GM19467 (cell line): Measurements from ENCODE around the gene PMS1.
"Not testable (repeated sequence)": the region's sequence is repeated elsewhere in the genome, so short reads cannot be mapped to it uniquely, and the experiment has no call there.

Source experiments
- ATAC-seq: cut with Tn5 transposase; IDR thresholded peaks from one replicate; pipeline ENCODE4 v1.9.1; 2021; ENCODE audit warnings: mild to moderate bottlenecking, moderate library complexity; ENCODE audit not compliant: unreplicated experiment

Gene PMS1

GRCh38 chr2:189803431-189803830 lies 19.2 kb downstream of the PMS1 start:
- no peak for ATAC-seq

- no peak for ATAC-seq
Measured at GRCh38 chr2:189818249-189819038, 34.2 kb downstream of the PMS1 start.

GRCh38 chr2:189819297-189819704 lies 35.1 kb downstream of the PMS1 start:
- no peak for ATAC-seq

- no peak for ATAC-seq
Measured at GRCh38 chr2:189821953-189822748, 37.9 kb downstream of the PMS1 start.

GRCh38 chr2:189824694-189825396 lies 40.6 kb downstream of the PMS1 start:
- ATAC-seq, result no peak

GRCh38 chr2:189826039-189826438 lies 41.8 kb downstream of the PMS1 start:
- no peak for ATAC-seq

DNA sequence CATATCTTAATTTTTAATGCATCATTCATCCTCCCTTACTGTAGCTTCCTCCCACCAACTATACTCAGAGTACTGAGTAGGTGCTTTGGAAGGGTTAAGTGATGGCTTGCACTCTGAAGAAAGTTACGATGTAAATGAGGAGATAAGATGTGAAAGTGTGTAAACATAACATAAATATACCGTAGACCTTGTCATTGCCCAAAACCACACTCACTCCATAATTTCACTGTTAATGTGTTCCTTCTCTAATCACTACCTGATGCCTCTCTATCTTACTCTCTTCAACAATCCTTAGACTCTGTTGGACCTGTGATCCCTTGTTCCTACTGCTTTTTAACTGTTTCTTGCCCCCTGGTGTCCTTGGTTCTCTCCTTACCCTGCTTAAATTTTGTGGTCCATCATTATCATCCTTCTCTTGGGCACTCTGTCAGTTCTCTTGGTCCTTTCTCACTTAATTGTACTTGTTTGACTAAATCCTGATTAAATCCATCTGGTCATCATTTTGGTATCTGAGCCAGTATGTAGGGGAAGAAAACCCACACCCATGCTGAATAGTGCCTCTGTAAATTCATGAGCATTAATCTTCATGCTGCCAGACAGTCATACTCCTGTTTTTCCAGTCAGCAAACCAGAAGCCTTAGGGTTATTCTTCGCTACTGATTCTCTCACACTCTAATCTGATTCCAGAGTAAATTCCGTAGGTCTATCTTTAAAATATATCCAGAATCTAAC lies 45.0 kb downstream of the PMS1 start:
- ATAC-seq, result no peak

- ATAC-seq, result no peak
Measured at GRCh38 chr2:189830510-189830909, 46.3 kb downstream of the PMS1 start.

GRCh38 chr2:189834059-189834458 lies 49.8 kb downstream of the PMS1 start:
- no peak for ATAC-seq

DNA sequence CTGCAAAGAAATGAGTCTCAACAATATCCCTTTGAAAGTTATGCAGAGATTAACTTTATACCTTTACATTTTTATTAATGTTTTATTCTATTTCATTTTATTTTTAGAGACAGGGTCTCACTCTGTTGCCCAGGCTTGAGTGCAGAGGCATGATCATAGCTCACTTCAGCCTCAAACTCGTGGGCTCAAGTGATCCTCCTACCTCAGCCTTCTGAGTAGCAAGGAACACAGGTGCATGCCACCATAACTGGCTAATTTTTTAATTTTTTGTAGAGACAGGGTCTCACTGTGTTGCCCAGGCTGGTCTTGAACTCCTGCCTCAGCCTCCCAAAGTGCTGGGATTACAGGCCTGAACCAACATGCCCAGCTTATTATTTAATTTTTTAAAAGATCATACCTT lies 50.4 kb downstream of the PMS1 start:
- ATAC-seq, result not testable (repeated sequence)

- ATAC-seq, result no peak
Measured at GRCh38 chr2:189835855-189836558, 51.8 kb downstream of the PMS1 start.

- ATAC-seq, result no peak
Measured at GRCh38 chr2:189836644-189837043, 52.4 kb downstream of the PMS1 start.

DNA sequence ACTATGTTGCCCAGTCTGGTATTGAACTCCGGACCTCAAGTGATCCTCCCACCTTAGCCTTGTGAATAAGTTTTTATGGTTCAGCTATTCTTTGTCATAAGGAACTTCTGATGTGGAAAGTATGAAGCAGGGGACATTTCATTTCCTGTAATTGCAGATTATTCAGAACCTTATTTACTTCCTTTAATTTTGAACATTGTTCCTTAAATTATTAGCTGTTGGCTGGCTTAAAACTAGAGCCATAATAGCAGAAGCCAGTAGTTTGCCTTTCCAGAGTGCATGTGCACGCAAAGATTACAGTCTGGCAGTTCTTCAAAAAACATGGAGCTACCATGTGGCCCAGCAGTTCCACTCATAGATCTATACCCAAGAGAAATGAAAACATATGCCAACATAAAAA lies 53.1 kb downstream of the PMS1 start:
- no peak for ATAC-seq

DNA sequence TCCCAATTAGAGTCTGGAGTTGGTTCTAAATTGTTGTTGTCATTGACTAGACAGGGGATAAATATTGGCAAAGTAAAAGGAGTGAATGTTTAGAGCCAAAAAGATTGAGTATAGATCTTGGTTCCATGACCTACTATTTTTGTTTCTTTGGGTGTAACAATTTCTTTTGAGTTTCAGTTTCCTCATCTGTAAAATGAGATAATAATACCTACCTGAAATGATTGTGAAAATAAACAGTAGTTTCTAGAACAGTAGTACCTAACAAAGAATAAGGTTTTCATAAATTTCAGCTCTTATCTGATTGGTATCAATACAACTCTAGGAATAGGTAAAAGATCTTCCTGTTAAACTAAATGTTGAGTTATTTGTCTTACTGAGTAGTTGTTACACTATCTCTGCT lies 56.8 kb downstream of the PMS1 start:
- no peak for ATAC-seq

DNA sequence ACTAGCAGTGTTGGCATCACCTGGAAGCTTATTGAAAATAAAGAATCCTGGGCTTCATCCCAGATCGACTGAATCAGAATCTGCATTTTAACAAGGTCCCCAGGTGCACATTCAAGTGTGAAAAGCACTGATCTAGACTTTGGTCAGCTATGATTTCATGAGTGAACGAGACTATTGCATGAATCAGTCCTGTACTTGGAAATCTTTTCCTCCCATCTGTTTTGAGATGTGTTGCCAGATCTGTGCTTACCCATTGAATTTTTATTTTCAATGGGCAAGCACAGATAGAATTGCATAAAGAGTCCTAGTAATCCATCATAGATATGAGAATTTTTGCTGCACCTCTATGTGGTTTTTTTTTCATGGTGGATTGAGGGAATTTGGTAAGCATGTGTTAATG lies 64.0 kb downstream of the PMS1 start:
- ATAC-seq, result no peak

DNA sequence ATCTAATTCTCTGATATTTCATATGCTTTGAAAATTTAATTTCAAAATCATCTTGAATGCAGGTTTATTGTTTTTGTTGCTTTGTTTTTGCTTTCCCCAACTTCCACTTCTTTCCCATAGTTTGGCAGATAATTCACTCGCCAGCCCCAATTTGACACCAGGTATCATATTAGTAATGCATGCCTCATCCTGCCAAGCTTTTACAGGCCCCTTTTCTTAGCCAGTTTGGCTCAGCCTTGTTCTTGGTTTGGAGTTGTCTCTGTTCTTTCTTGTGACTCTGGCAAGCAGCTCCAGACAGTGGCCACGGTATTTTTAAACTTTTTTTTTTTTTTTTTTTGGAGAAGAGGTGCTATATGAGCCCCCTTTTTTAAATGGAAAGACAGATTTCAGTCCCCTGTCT lies 65.3 kb downstream of the PMS1 start:
- no peak for ATAC-seq

DNA sequence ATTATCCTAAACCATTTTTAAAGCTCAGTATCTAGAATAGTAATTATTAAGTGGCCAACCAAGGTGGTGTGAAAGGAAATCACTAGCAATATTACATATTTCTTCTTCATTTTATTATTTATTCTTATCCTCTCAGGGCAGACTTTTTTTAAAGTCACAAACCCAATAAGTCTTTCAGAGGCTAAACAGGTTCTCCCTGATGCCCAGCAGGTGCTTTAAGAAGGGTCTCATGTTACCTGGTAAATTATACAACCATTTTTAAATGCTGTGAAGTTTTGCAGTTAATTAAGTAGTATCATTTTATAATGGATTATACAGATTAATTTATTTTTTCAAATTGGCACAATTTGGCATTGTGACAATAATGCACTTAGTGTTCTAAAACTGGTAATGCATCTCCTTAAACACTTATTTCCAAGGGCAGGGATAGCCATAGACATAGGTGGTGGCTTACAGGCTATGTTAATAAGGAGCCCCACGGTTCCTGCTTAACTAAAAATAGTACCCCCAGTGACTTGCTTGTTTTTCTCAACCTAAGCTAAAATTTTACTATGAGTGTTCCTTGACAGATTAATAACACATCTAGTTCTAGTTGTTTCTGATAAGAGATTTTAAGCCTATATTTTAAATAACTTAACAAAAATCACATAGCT lies 67.0 kb downstream of the PMS1 start:
- ATAC-seq, result no peak

DNA sequence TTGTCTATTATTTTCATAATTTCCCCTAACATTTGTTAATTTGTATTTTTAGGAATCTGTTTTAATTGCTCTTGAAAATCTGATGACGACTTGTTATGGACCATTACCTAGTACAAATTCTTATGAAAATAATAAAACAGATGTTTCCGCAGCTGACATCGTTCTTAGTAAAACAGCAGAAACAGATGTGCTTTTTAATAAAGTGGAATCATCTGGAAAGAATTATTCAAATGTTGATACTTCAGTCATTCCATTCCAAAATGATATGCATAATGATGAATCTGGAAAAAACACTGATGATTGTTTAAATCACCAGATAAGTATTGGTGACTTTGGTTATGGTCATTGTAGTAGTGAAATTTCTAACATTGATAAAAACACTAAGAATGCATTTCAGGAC lies 69.9 kb downstream of the PMS1 start:
- no peak for ATAC-seq

GRCh38 chr2:189854940-189855339 lies 70.7 kb downstream of the PMS1 start:
- no peak for ATAC-seq

- no peak for ATAC-seq
Measured at GRCh38 chr2:189858291-189858690, 74.0 kb downstream of the PMS1 start.
